Measurements from ENCODE around the gene CMTR1.

DNA sequence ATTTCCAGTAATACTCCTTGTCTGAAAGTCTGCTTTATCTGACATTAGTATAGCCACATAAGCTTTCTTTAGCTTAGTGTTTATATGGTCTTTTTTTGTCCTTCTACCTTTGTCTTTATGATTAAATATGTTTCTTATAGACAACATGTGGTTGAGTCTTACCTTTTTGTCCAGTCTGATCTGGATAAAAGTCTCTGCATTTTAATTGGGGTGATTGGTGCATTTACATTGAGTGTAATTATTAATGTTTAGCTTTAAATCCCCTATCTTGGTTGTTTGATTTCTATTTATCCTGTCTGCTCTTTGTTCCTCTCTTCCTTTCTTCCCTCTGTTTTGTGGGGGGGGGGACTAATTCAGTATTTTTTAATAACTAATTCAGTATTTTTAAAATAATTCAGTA is 34.7 kb downstream of the CMTR1 start:
- TF ChIP-seq, protein P1, sequence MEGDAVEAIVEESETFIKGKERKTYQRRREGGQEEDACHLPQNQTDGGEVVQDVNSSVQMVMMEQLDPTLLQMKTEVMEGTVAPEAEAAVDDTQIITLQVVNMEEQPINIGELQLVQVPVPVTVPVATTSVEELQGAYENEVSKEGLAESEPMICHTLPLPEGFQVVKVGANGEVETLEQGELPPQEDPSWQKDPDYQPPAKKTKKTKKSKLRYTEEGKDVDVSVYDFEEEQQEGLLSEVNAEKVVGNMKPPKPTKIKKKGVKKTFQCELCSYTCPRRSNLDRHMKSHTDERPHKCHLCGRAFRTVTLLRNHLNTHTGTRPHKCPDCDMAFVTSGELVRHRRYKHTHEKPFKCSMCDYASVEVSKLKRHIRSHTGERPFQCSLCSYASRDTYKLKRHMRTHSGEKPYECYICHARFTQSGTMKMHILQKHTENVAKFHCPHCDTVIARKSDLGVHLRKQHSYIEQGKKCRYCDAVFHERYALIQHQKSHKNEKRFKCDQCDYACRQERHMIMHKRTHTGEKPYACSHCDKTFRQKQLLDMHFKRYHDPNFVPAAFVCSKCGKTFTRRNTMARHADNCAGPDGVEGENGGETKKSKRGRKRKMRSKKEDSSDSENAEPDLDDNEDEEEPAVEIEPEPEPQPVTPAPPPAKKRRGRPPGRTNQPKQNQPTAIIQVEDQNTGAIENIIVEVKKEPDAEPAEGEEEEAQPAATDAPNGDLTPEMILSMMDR (IDR thresholded peaks at IDR 0.05), result no peak
- no peak for TF ChIP-seq POLR2A (IDR thresholded peaks at IDR 0.05)
